Ascending aorta (tissue), 2 donors: ENCODE measurements around the gene ZNF385A. TPM values are rescaled to one million over a fixed set of nuclear protein-coding genes. Genes with fewer than 3 reads are reported as not detected.
"Not testable (repeated sequence)": the region's sequence is repeated elsewhere in the genome, so short reads cannot be mapped to it uniquely, and the experiment has no call there.

Source experiments
- DNase-seq, 2 donors: peaks; one replicate each; pipeline ENCODE4 v3.0.0-alpha.2; 2019; ENCODE audit warnings: low spot score in 2 of 2
- H3K27ac ChIP-seq, 2 donors: fragments of 200-600 bp; sonication (generic); one replicate each; pipeline ENCODE4 v1.5.1; 2016 to 2017; ENCODE audit warnings: mild to moderate bottlenecking in 1 of 2
- H3K27me3 ChIP-seq: fragments of 200-600 bp; sonication (generic); one replicate; pipeline ENCODE4 v1.5.1; 2017
- H3K36me3 ChIP-seq, 2 donors: fragments of 200-600 bp; sonication (generic); one replicate each; pipeline ENCODE4 v1.5.1; 2016
- H3K4me1 ChIP-seq, 2 donors: fragments of 200-600 bp; sonication (generic); one replicate each; pipeline ENCODE4 v1.5.1; 2016 to 2017; ENCODE audit warnings: mild to moderate bottlenecking in 1 of 2
- H3K4me3 ChIP-seq, 2 donors: fragments of 200-600 bp; sonication (generic); one replicate each; pipeline ENCODE4 v1.5.1; 2016 to 2017; ENCODE audit warnings: mild to moderate bottlenecking in 1 of 2
- H3K9me3 ChIP-seq, 2 donors: fragments of 200-600 bp; sonication (generic); one replicate each; pipeline ENCODE4 v1.5.1; 2016
- CTCF ChIP-seq, 3 experiments: fragments of 200-600 bp in 2 of 3; fragments of 450-650 bp in 1 of 3; sonication (generic) in 2 of 3; IDR thresholded peaks; one replicate each; pipeline ENCODE4 v1.5.1; 2016 to 2019; ENCODE audit warnings: antibody characterized with exemption in 3 of 3, mild to moderate bottlenecking in 1 of 3, moderate library complexity in 1 of 3
- intact Hi-C: fragments of 100-400 bp; cut with DNase I; formaldehyde crosslinking; loops from one replicate; pipeline ENCODE4 v1.15.1; 2023
- total RNA-seq: library from RNA; depleted of rRNA; stranded (reverse); fragments of >200 nt; gene quantifications from one replicate; pipeline ENCODE4 v1.1.0, GENCODE V29; 2016

The ZNF385A gene
- total RNA-seq, 1 donor from 2014 or later, result 53.2 TPM

GRCh38 chr12:54328595-54329337 lies 55.8 kb downstream of the ZNF385A start:
- peaks cover 6 to 26% of the 10 kb centered on the region in 2 donors for H3K4me1 ChIP-seq
- DNase-seq, result no peak

GRCh38 chr12:54325442-54326109 lies 59.0 kb downstream of the ZNF385A start:
- intact Hi-C loops, result loop anchor here (1.0 to 2.0 kb wide), 3 partner anchors 34 to 75 kb away; partner anchors contain the start of genes CBX5 and HNRNPA1
- not testable (repeated sequence) for H3K36me3 ChIP-seq, H3K9me3 ChIP-seq, DNase-seq, H3K27me3 ChIP-seq
- Histone ChIP-seq H3K27ac (peak overlapping the region; percentile 64 to 78), H3K4me3 (peak overlapping the region; percentile 64 to 65), H3K4me1 (peaks cover 6 to 26% of the 10 kb centered on the region in 2 donors)

More at GRCh38 chr12:54328595-54329337, 55.8 kb downstream of the ZNF385A start:
- no peaks in the 10 kb centered on the region for H3K27me3 ChIP-seq
- H3K27ac ChIP-seq, result no peak overlapping the region
- no peak for TF ChIP-seq CTCF (IDR thresholded peaks at IDR 0.05)
- H3K9me3 ChIP-seq, result no peaks in the 10 kb centered on the region
- intact Hi-C loops, result no loop called here
- H3K36me3 ChIP-seq, result peaks cover 0 to 9% of the 10 kb centered on the region in 2 donors
- no peak overlapping the region for H3K4me3 ChIP-seq

DNA sequence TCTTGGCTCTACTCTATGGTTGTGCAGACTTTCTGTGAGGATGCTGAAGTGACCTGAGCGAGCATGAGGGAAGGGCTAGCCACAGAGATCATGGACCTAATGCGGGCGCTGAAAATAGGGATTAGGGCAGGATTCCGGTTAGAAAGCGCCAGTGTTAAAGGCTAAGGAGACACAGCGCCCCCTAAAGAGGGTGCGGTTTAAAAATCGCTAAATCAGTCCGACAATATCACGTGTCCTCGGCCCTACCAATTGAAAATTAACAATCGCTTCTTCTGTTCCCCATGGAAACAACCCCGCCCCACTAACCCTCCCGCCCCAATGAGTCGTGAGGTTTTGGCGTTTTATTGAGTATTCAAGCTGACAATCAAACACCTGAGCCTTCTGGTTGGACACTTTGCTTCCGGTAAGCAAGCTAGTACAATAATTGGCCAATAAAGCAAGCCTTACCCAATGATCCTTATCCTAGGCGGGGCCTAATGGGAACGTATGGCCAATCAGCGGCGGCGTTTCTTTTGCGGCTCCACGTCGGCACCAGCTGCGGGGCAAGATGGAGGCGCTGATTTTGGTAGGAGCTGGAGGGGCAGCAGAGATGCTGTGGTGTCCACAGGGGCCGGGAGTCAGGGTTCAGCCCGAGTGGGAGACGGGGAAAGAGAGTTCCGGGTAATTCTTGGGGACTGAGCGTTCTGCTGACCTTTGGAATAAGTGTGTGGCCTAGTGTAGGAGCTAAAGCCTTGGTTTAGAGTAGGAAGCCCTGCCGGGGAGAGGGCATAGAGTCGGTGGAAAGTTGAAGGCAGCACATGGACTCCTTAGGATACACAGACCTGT lies 59.7 kb downstream of the ZNF385A start, which contains the start of gene COPZ1:
TSS of gene COPZ1 (plus strand) at position 515 of the 825 bp plus-strand sequence. CDS start at position 548, 33 bp downstream.
- peak; percentile 61 to 72 (median 67) for TF ChIP-seq CTCF (IDR thresholded peaks at IDR 0.05)
- H3K4me1 ChIP-seq, result peaks cover 6 to 26% of the 10 kb centered on the region in 2 donors
- H3K27me3 ChIP-seq, result no peaks in the 10 kb centered on the region
- peak within 1 kb of the TSS; percentile 64 to 78 for H3K27ac ChIP-seq
- H3K36me3 ChIP-seq, result peaks cover 0 to 6% of the 10 kb centered on the region in 2 donors
- H3K4me3 ChIP-seq, result peak within 1 kb of the TSS; percentile 64 to 65
- DNase-seq, result peak; percentile 97 to 99
- intact Hi-C loops, result loop anchor here (1.0 to 2.0 kb wide), 3 partner anchors 34 to 74 kb away; partner anchors contain the start of genes CBX5 and HNRNPA1
- H3K9me3 ChIP-seq, result no peaks in the 10 kb centered on the region

GRCh38 chr12:54321363-54321762 lies 63.2 kb downstream of the ZNF385A start:
- Histone ChIP-seq H3K9me3 (no peaks in the 10 kb centered on the region), H3K27ac (no peak overlapping the region), H3K27me3 (no peaks in the 10 kb centered on the region), H3K36me3 (no peaks in the 10 kb centered on the region), H3K4me3 (no peak overlapping the region), H3K4me1 (peaks cover 2 to 6% of the 10 kb centered on the region in 2 donors)
- no peak for TF ChIP-seq CTCF (IDR thresholded peaks at IDR 0.05)
- intact Hi-C loops, result no loop called here
- no peak for DNase-seq

Other genes starting within 250 kb of the ZNF385A start
- 21.9 TPM for gene SMUG1, start 195.7 kb downstream of the ZNF385A start, total RNA-seq
- 19.4 TPM for gene CBX5, start 104.6 kb downstream of the ZNF385A start, total RNA-seq
- 292 TPM for gene HNRNPA1, start 104.0 kb downstream of the ZNF385A start, total RNA-seq
- gene NFE2, start 83.7 kb downstream of the ZNF385A start, total RNA-seq, result not detected
- gene COPZ1, start 59.6 kb downstream of the ZNF385A start, total RNA-seq, result 60.3 TPM
- not detected for gene GPR84, start 20.2 kb downstream of the ZNF385A start, total RNA-seq
- 973 TPM for gene ITGA5, start 34.5 kb upstream of the ZNF385A start, total RNA-seq
- not detected for gene GTSF1, start 88.9 kb upstream of the ZNF385A start, total RNA-seq
- 5.4 TPM for gene NCKAP1L, start 113.0 kb upstream of the ZNF385A start, total RNA-seq
- 82.1 TPM for gene PDE1B, start 164.9 kb upstream of the ZNF385A start, total RNA-seq
- 28.7 TPM for gene PPP1R1A, start 203.9 kb upstream of the ZNF385A start, total RNA-seq